GM23338 (cell line): ENCODE results near the gene ZNF148. TPM values are rescaled to one million over a fixed set of nuclear protein-coding genes. Genes with fewer than 3 reads are reported as not detected.

Experiments
- ATAC-seq: fragments of 200-7000 bp; cut with Tn5 transposase; 3 replicates; pipeline ENCODE4 v1.9.1; 2020
- DNase-seq: peaks from one replicate; pipeline ENCODE4 v3.0.0-alpha.2; 2015; ENCODE audit warnings: low spot score
- H2AFZ ChIP-seq: fragments of 200-600 bp; sonication (generic); 2 replicates; pipeline ENCODE4 v1.8.0; 2016; ENCODE audit warnings: antibody characterized with exemption, mild to moderate bottlenecking, moderate library complexity
- H3F3A ChIP-seq: fragments of 200-600 bp; sonication (generic); replicated peaks from 2 replicates; pipeline ENCODE4 v1.8.0; 2017; ENCODE audit warnings: antibody characterized with exemption, mixed run types, low read depth
- H3K27ac ChIP-seq: fragments of 200-600 bp; sonication (generic); 2 replicates; pipeline ENCODE4 v1.6.1; 2016; ENCODE audit warnings: low read depth
- H3K27me3 ChIP-seq: fragments of 200-600 bp; sonication (generic); 2 replicates; pipeline ENCODE4 v1.8.0; 2016; ENCODE audit warnings: mild to moderate bottlenecking, mixed run types, moderate library complexity; ENCODE audit not compliant: insufficient read depth
- H3K36me3 ChIP-seq: fragments of 200-600 bp; sonication (generic); 2 replicates; pipeline ENCODE4 v1.8.0; 2016; ENCODE audit warnings: mild to moderate bottlenecking; ENCODE audit not compliant: insufficient read depth
- H3K4me1 ChIP-seq: fragments of 200-600 bp; sonication (generic); 2 replicates; pipeline ENCODE4 v1.8.0; 2016; ENCODE audit warnings: mild to moderate bottlenecking, moderate library complexity; ENCODE audit not compliant: insufficient read depth
- H3K4me2 ChIP-seq: fragments of 200-600 bp; sonication (generic); 2 replicates; pipeline ENCODE4 v1.7.1; 2017; ENCODE audit warnings: mixed run types
- H3K4me3 ChIP-seq: fragments of 200-600 bp; sonication (generic); 2 replicates; pipeline ENCODE4 v1.6.1; 2016; ENCODE audit warnings: mixed run types
- H3K79me2 ChIP-seq: fragments of 200-600 bp; sonication (generic); replicated peaks from 2 replicates; pipeline ENCODE4 v1.8.0; 2017; ENCODE audit warnings: mild to moderate bottlenecking; ENCODE audit not compliant: insufficient read depth
- H3K9me2 ChIP-seq: fragments of 200-600 bp; sonication (generic); 2 replicates; pipeline ENCODE4 v1.8.0; 2017; ENCODE audit not compliant: insufficient read depth
- H4K20me1 ChIP-seq: fragments of 200-600 bp; sonication (generic); replicated peaks from 2 replicates; pipeline ENCODE4 v1.8.0; 2017; ENCODE audit warnings: mild to moderate bottlenecking; ENCODE audit not compliant: insufficient read depth
- H3K27ac Mint-ChIP-seq: 2 replicates; pipeline ENCODE4 v1.8.0; 2020; ENCODE audit warnings: inconsistent platforms, mild to moderate bottlenecking, moderate library complexity, mixed read lengths
- H3K27me3 Mint-ChIP-seq: 3 replicates; pipeline ENCODE4 v1.8.0; 2022; ENCODE audit warnings: low read depth, mild to moderate bottlenecking, moderate library complexity, mixed read lengths, inconsistent platforms; ENCODE audit not compliant: insufficient read depth, poor library complexity
- H3K36me3 Mint-ChIP-seq: 3 replicates; pipeline ENCODE4 v1.8.0; 2021; ENCODE audit warnings: low read depth, mild to moderate bottlenecking, inconsistent platforms, moderate library complexity, mixed read lengths
- H3K4me1 Mint-ChIP-seq: 3 replicates; pipeline ENCODE4 v1.8.0; 2020; ENCODE audit warnings: mild to moderate bottlenecking, inconsistent platforms, mixed read lengths
- H3K4me3 Mint-ChIP-seq: 3 replicates; pipeline ENCODE4 v1.8.0; 2021; ENCODE audit warnings: moderate library complexity, mild to moderate bottlenecking, inconsistent platforms, mixed read lengths
- H3K9me3 Mint-ChIP-seq: 3 replicates; pipeline ENCODE4 v1.8.0; 2020; ENCODE audit warnings: moderate library complexity, mild to moderate bottlenecking, inconsistent platforms, mixed read lengths
- EZH2 ChIP-seq: fragments of 200-600 bp; sonication (generic); IDR thresholded peaks from one replicate; pipeline ENCODE4 v1.8.0; 2017; ENCODE audit warnings: antibody characterized with exemption, mild to moderate bottlenecking, low read depth; ENCODE audit not compliant: unreplicated experiment
- NANOG ChIP-seq: IDR thresholded peaks from 2 replicates; pipeline ENCODE4 v1.6.1; 2016; ENCODE audit warnings: antibody characterized with exemption, borderline replicate concordance
- POLR2AphosphoS5 ChIP-seq: IDR thresholded peaks from 2 replicates; pipeline ENCODE4 v1.6.1; 2016; ENCODE audit warnings: antibody characterized with exemption, low read depth
- STAT1 ChIP-seq: IDR thresholded peaks from one replicate; pipeline ENCODE4 v1.6.1; 2016; ENCODE audit warnings: antibody characterized with exemption; ENCODE audit not compliant: unreplicated experiment
- ZNF114 ChIP-seq: fragments of 250-450 bp; sonication (Bioruptor Pico); IDR thresholded peaks from 2 replicates; pipeline ENCODE4 v1.5.0; 2020; ENCODE audit warnings: mild to moderate bottlenecking, moderate library complexity
- ZNF331 ChIP-seq: fragments of 250-450 bp; sonication (Bioruptor Pico); IDR thresholded peaks from 2 replicates; pipeline ENCODE4 v1.5.0; 2020; ENCODE audit warnings: low read depth, mild to moderate bottlenecking, moderate library complexity
- polyA plus RNA-seq: library from polyadenylated mRNA; unstranded; fragments of >200 nt; fragmentation: Nextera tagmentation; extraction: Ambion mirVana; gene quantifications from 2 replicates; pipeline ENCODE4 v1.2.1, GENCODE V29; 2016
- total RNA-seq: library from RNA; depleted of rRNA; stranded (reverse); fragments of >200 nt; shearing (Covaris generic); gene quantifications from 2 replicates; pipeline ENCODE4 v1.2.3, GENCODE V29; 2014
- TF ChIP-seq, protein P1 (sequence below): IDR thresholded peaks from one replicate; pipeline ENCODE4 v1.6.1; 2018; ENCODE audit warnings: antibody characterized with exemption; ENCODE audit not compliant: unreplicated experiment
- TF ChIP-seq, protein P2 (sequence below), 2 experiments: fragments of 200-600 bp in 1 of 2; sonication (generic) in 1 of 2; conservative IDR thresholded peaks; 2 replicates each; pipeline versions ENCODE4 v1.5.1 to v1.6.1; 2016 to 2017; ENCODE audit warnings: antibody characterized with exemption in 2 of 2, low read depth in 2 of 2, mild to moderate bottlenecking in 2 of 2, moderate library complexity in 1 of 2
- TF ChIP-seq, protein P3 (sequence below): IDR thresholded peaks from 2 replicates; pipeline ENCODE4 v1.6.1; 2016; ENCODE audit warnings: antibody characterized with exemption

Gene ZNF148
- total and polyA plus RNA-seq, 2 experiments from 2014 or later, result 13.9 to 16.9 TPM

DNA sequence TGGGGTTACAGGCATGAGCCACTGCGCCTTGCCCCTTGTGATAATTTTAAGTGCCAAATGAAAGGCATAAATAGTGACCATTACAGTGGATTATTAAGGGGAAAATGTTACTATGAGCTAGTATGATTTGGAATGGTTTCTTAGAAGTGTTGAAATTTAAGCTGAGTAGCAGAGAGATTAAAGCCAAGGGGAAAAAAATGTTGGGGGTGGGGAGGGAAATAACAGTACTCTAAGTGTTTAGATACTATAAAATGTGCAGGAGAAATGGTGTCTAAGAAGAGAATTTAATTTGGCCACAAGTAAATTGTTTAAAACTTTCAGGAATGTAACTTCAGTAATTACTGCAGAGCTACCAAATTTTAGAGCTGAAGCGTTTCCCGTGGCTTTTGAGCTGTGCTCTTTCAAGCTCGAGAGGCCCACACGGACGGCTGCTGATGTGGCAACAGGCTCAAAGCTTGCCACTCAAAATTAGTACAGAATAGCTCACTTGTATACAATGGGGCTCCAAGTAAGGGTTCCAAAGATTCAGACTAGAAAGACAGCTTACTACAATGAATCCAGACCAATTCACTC lies 138.7 kb downstream of the ZNF148 start:
- H3K4me1 Mint-ChIP-seq, result peaks cover 9% of the 10 kb centered on the region; the same call in 2 of the 3 replicates
- H3K27ac Mint-ChIP-seq, result no peak overlapping the region
- Histone ChIP-seq H3K27me3 (no peaks in the 10 kb centered on the region), H2AFZ (no peak overlapping the region), H3F3A (no peaks in the 10 kb centered on the region), H3K36me3 (no peaks in the 10 kb centered on the region), H3K4me1 (no peaks in the 10 kb centered on the region), H3K27ac (no peak overlapping the region), H3K4me2 (no peak overlapping the region), H3K4me3 (no peak overlapping the region), H3K9me2 (no peaks in the 10 kb centered on the region), H3K79me2 (0 out of 2 replicates have a peak, but pooled peaks cover 4% of the 10 kb centered on the region), H4K20me1 (no peaks in the 10 kb centered on the region)
- H3K36me3 Mint-ChIP-seq, result no peaks in the 10 kb centered on the region; the same call in 2 of the 3 replicates
- H3K4me3 Mint-ChIP-seq, result no peak overlapping the region
- TF ChIP-seq POLR2AphosphoS5 (no peak), NANOG (no peak)
- TF ChIP-seq, protein P1, sequence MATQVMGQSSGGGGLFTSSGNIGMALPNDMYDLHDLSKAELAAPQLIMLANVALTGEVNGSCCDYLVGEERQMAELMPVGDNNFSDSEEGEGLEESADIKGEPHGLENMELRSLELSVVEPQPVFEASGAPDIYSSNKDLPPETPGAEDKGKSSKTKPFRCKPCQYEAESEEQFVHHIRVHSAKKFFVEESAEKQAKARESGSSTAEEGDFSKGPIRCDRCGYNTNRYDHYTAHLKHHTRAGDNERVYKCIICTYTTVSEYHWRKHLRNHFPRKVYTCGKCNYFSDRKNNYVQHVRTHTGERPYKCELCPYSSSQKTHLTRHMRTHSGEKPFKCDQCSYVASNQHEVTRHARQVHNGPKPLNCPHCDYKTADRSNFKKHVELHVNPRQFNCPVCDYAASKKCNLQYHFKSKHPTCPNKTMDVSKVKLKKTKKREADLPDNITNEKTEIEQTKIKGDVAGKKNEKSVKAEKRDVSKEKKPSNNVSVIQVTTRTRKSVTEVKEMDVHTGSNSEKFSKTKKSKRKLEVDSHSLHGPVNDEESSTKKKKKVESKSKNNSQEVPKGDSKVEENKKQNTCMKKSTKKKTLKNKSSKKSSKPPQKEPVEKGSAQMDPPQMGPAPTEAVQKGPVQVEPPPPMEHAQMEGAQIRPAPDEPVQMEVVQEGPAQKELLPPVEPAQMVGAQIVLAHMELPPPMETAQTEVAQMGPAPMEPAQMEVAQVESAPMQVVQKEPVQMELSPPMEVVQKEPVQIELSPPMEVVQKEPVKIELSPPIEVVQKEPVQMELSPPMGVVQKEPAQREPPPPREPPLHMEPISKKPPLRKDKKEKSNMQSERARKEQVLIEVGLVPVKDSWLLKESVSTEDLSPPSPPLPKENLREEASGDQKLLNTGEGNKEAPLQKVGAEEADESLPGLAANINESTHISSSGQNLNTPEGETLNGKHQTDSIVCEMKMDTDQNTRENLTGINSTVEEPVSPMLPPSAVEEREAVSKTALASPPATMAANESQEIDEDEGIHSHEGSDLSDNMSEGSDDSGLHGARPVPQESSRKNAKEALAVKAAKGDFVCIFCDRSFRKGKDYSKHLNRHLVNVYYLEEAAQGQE, result no peak
- DNase-seq (no peak), ATAC-seq (no peak)
- no peaks in the 10 kb centered on the region for H3K27me3 Mint-ChIP-seq
- no peaks in the 10 kb centered on the region for H3K9me3 Mint-ChIP-seq

DNA sequence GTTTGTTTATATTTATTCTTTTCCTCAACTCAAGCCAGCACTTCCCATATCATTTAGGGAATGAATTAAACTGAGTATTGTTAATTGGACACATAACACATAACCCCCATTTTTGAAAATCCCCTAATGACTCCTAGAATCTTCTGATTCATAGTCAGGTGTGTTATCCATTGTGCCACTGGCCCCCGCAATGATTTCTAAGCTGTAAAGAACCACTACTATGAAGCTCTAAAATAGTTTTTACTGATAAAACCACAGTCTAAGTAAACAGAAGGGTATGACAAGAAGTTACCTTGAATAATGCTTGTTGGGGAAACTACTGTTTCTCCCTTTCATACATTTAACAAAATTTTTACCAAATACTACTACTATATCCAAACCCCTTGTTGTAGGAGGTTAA lies 140.3 kb downstream of the ZNF148 start:
- DNase-seq (no peak), ATAC-seq (no peak)
- Mint-ChIP-seq H3K9me3 (no peaks in the 10 kb centered on the region), H3K4me1 (peaks cover 12% of the 10 kb centered on the region), H3K4me3 (no peak overlapping the region), H3K36me3 (no peaks in the 10 kb centered on the region; the same call in 2 of the 3 replicates), H3K27me3 (no peaks in the 10 kb centered on the region), H3K27ac (no peak overlapping the region)
- Histone ChIP-seq H3K27me3 (no peaks in the 10 kb centered on the region), H3K36me3 (no peaks in the 10 kb centered on the region), H3K4me1 (no peaks in the 10 kb centered on the region), H3K27ac (no peak overlapping the region), H2AFZ (no peak overlapping the region), H4K20me1 (no peaks in the 10 kb centered on the region), H3K79me2 (0 out of 2 replicates have a peak, but pooled peaks cover 4% of the 10 kb centered on the region), H3K4me2 (no peak overlapping the region), H3K9me2 (no peaks in the 10 kb centered on the region), H3K4me3 (no peak overlapping the region), H3F3A (no peaks in the 10 kb centered on the region)
- TF ChIP-seq ZNF114, result no peak
- no peak for TF ChIP-seq EZH2
- TF ChIP-seq NANOG, result no peak
- no peak for TF ChIP-seq ZNF331 (CRISPR knock-in tag)
- TF ChIP-seq, protein P2, sequence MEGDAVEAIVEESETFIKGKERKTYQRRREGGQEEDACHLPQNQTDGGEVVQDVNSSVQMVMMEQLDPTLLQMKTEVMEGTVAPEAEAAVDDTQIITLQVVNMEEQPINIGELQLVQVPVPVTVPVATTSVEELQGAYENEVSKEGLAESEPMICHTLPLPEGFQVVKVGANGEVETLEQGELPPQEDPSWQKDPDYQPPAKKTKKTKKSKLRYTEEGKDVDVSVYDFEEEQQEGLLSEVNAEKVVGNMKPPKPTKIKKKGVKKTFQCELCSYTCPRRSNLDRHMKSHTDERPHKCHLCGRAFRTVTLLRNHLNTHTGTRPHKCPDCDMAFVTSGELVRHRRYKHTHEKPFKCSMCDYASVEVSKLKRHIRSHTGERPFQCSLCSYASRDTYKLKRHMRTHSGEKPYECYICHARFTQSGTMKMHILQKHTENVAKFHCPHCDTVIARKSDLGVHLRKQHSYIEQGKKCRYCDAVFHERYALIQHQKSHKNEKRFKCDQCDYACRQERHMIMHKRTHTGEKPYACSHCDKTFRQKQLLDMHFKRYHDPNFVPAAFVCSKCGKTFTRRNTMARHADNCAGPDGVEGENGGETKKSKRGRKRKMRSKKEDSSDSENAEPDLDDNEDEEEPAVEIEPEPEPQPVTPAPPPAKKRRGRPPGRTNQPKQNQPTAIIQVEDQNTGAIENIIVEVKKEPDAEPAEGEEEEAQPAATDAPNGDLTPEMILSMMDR (conservative IDR thresholded peaks at IDR 0.05; ENCODE audit: low read depth in 2 of 2), result no peak
- no peak for TF ChIP-seq STAT1
- TF ChIP-seq, protein P3, sequence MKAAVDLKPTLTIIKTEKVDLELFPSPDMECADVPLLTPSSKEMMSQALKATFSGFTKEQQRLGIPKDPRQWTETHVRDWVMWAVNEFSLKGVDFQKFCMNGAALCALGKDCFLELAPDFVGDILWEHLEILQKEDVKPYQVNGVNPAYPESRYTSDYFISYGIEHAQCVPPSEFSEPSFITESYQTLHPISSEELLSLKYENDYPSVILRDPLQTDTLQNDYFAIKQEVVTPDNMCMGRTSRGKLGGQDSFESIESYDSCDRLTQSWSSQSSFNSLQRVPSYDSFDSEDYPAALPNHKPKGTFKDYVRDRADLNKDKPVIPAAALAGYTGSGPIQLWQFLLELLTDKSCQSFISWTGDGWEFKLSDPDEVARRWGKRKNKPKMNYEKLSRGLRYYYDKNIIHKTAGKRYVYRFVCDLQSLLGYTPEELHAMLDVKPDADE, result no peak
- TF ChIP-seq, protein P1, result no peak
